Pulmonary artery endothelial cell (primary cell): Measurements from ENCODE around the gene CNOT3. TPM values are rescaled to one million over a fixed set of nuclear protein-coding genes. Genes with fewer than 3 reads are reported as not detected.
"Not testable (repeated sequence)": the region's sequence is repeated elsewhere in the genome, so short reads cannot be mapped to it uniquely, and the experiment has no call there.

Experiments used
- DNase-seq: peaks from one replicate; pipeline ENCODE4 v3.0.0-alpha.2; 2011; ENCODE audit warnings: low read depth, low spot score
- total RNA-seq: library from RNA; depleted of rRNA; stranded (reverse); fragments of >200 nt; gene quantifications from 2 replicates; pipeline ENCODE4 v1.2.3, GENCODE V29; 2014

Gene CNOT3
- total RNA-seq, 1 donor from 2014 or later: 8.8 TPM

- DNase-seq: no peak
Measured at GRCh38 chr19:54191011-54191810, 53.6 kb downstream of the CNOT3 start, which contains the start of gene TSEN34. Gene TSEN34, plus strand, starts transcription at chr19:54191308. Its CDS starts 57 bp downstream, at chr19:54191365.

GRCh38 chr19:54191811-54192453 lies 54.4 kb downstream of the CNOT3 start:
- no peak for DNase-seq

- no peak for DNase-seq
Measured at GRCh38 chr19:54193011-54193410, 55.4 kb downstream of the CNOT3 start.

GRCh38 chr19:54194463-54194862 lies 56.9 kb downstream of the CNOT3 start:
- DNase-seq: not testable (repeated sequence)

- DNase-seq: no peak
Measured at GRCh38 chr19:54196536-54196935, 59.0 kb downstream of the CNOT3 start.

GRCh38 chr19:54197121-54197520 lies 59.6 kb downstream of the CNOT3 start:
- DNase-seq: no peak

- DNase-seq: no peak
Measured at GRCh38 chr19:54199401-54199800, 61.8 kb downstream of the CNOT3 start.

- DNase-seq: no peak
Measured at GRCh38 chr19:54201172-54201701, 63.7 kb downstream of the CNOT3 start.

- DNase-seq: no peak
Measured at GRCh38 chr19:54201980-54202379, 64.4 kb downstream of the CNOT3 start.

- DNase-seq: no peak
Measured at GRCh38 chr19:54203151-54203611, 65.6 kb downstream of the CNOT3 start.

- no peak for DNase-seq
Measured at GRCh38 chr19:54204767-54205468, 67.4 kb downstream of the CNOT3 start.

Other genes with a start within 250 kb of the CNOT3 start
- gene CACNG7, start 228.5 kb upstream of the CNOT3 start, total RNA-seq: 0.04 and 0.13 TPM in 2 replicates
- 0.42 and 1.4 TPM in 2 replicates for gene CACNG8, start 174.8 kb upstream of the CNOT3 start, total RNA-seq
- 1.8 and 3.1 TPM in 2 replicates for gene CACNG6, start 146.1 kb upstream of the CNOT3 start, total RNA-seq
- not detected in 2 replicates for gene VSTM1, start 73.9 kb upstream of the CNOT3 start, total RNA-seq
- not detected in 2 replicates for gene TARM1, start 56.4 kb upstream of the CNOT3 start, total RNA-seq
- gene OSCAR, start 37.0 kb upstream of the CNOT3 start, total RNA-seq: 0.07 TPM in 1 of 2 replicates, not detected in the other
- gene NDUFA3, start 34.9 kb upstream of the CNOT3 start, total RNA-seq: 20.7 and 22.5 TPM in 2 replicates
- gene TFPT, start 22.1 kb upstream of the CNOT3 start, total RNA-seq: 15.0 and 22.8 TPM in 2 replicates
- gene PRPF31, start 22.0 kb upstream of the CNOT3 start, total RNA-seq: 81.6 and 99.8 TPM in 2 replicates
- gene LENG1, start 22.0 kb downstream of the CNOT3 start, total RNA-seq: 5.3 and 7.6 TPM in 2 replicates
- 0.11 and 0.86 TPM in 2 replicates for gene TMC4, start 35.4 kb downstream of the CNOT3 start, total RNA-seq
- gene MBOAT7, start 51.8 kb downstream of the CNOT3 start, total RNA-seq: 35.5 and 63.1 TPM in 2 replicates
- gene TSEN34, start 53.5 kb downstream of the CNOT3 start, total RNA-seq: 58.7 and 65.7 TPM in 2 replicates
- 1,456 and 2,816 TPM in 2 replicates for gene RPS9, start 63.1 kb downstream of the CNOT3 start, total RNA-seq
- not detected in 2 replicates for gene LILRB3, start 85.2 kb downstream of the CNOT3 start, total RNA-seq
- not detected in 2 replicates for gene LILRA6, start 105.0 kb downstream of the CNOT3 start, total RNA-seq
- gene LILRB5, start 119.5 kb downstream of the CNOT3 start, total RNA-seq: not detected in 2 replicates
- not detected in 2 replicates for gene LILRB2, start 143.3 kb downstream of the CNOT3 start, total RNA-seq
- not detected in 2 replicates for gene LILRA5, start 175.4 kb downstream of the CNOT3 start, total RNA-seq
- gene LILRA4, start 201.4 kb downstream of the CNOT3 start, total RNA-seq: not detected in 2 replicates
- gene LAIR1, start 227.2 kb downstream of the CNOT3 start, total RNA-seq: not detected in 2 replicates